ENCODE results near the gene SLCO6A1.

DNA sequence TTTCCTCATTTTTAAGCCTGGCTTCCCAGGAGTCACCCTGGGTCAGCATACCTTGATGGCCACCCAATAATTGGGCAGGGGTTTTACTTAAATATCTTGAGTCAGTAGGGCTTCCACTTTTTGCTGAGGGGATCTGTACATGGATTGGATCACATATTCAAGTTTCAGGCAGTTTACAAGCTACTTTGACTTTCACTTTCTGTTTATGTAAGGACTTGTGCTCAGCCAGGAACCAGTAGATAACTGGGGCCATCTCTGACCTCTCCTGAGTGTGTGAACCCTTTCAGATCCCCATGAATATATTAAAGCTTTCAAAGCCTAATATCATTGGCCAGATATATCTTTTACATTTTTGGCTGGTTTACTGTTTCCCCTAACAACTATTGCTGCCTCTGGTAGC lies 45.1 kb downstream of the SLCO6A1 start:
- TF ChIP-seq POLR2A (IDR thresholded peaks at IDR 0.05) = no peak
- TF ChIP-seq, protein P1, sequence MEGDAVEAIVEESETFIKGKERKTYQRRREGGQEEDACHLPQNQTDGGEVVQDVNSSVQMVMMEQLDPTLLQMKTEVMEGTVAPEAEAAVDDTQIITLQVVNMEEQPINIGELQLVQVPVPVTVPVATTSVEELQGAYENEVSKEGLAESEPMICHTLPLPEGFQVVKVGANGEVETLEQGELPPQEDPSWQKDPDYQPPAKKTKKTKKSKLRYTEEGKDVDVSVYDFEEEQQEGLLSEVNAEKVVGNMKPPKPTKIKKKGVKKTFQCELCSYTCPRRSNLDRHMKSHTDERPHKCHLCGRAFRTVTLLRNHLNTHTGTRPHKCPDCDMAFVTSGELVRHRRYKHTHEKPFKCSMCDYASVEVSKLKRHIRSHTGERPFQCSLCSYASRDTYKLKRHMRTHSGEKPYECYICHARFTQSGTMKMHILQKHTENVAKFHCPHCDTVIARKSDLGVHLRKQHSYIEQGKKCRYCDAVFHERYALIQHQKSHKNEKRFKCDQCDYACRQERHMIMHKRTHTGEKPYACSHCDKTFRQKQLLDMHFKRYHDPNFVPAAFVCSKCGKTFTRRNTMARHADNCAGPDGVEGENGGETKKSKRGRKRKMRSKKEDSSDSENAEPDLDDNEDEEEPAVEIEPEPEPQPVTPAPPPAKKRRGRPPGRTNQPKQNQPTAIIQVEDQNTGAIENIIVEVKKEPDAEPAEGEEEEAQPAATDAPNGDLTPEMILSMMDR (IDR thresholded peaks at IDR 0.05) = no peak
- no peak for TF ChIP-seq POLR2AphosphoS5 (IDR thresholded peaks at IDR 0.05)

All from gastroesophageal sphincter (tissue), 3 donors.